HG03060 (cell line): ENCODE data around the gene ACOX1.

Source experiments
- ATAC-seq: cut with Tn5 transposase; IDR thresholded peaks from one replicate; pipeline ENCODE4 v1.9.1; 2021; ENCODE audit warnings: low read depth, moderate number of reproducible peaks; ENCODE audit not compliant: unreplicated experiment

The ACOX1 gene

GRCh38 chr17:75978938-75979704, at the start of gene ACOX1, which contains the start of gene TEN1:
Gene ACOX1, minus strand, starts transcription at chr17:75979166. Its CDS starts 93 bp downstream, at chr17:75979073.
Gene TEN1, plus strand, starts transcription at chr17:75979240. Its CDS starts 6,953 bp downstream, at chr17:75986193.
- ATAC-seq: peak; percentile 76

- no peak for ATAC-seq
Measured at GRCh38 chr17:76027159-76027839, 48.3 kb upstream of the ACOX1 start, which contains the start of gene EVPL. Gene EVPL, minus strand, starts transcription at chr17:76027306. Its CDS starts 108 bp downstream, at chr17:76027198.

GRCh38 chr17:76026714-76027158, 47.8 kb upstream of the ACOX1 start:
- no peak for ATAC-seq

GRCh38 chr17:76025294-76025693, 46.3 kb upstream of the ACOX1 start:
- ATAC-seq: no peak

GRCh38 chr17:76024353-76024752, 45.4 kb upstream of the ACOX1 start:
- no peak for ATAC-seq

- ATAC-seq: no peak
Measured at GRCh38 chr17:76023900-76024237, 44.9 kb upstream of the ACOX1 start.

GRCh38 chr17:76022973-76023899, 44.3 kb upstream of the ACOX1 start:
- no peak for ATAC-seq

GRCh38 chr17:76022285-76022684, 43.3 kb upstream of the ACOX1 start:
- ATAC-seq: no peak

- no peak for ATAC-seq
Measured at GRCh38 chr17:76019833-76020467, 41.0 kb upstream of the ACOX1 start.

GRCh38 chr17:76018801-76019200, 39.8 kb upstream of the ACOX1 start:
- no peak for ATAC-seq

GRCh38 chr17:76018340-76018680, 39.3 kb upstream of the ACOX1 start:
- ATAC-seq: no peak

- no peak for ATAC-seq
Measured at GRCh38 chr17:76017481-76018339, 38.7 kb upstream of the ACOX1 start.

- ATAC-seq: no peak
Measured at GRCh38 chr17:76014925-76015261, 35.9 kb upstream of the ACOX1 start.

- no peak for ATAC-seq
Measured at GRCh38 chr17:76014100-76014924, 35.3 kb upstream of the ACOX1 start.

- no peak for ATAC-seq
Measured at GRCh38 chr17:76013377-76013932, 34.5 kb upstream of the ACOX1 start.

GRCh38 chr17:76011951-76012350, 33.0 kb upstream of the ACOX1 start:
- no peak for ATAC-seq

- no peak for ATAC-seq
Measured at GRCh38 chr17:76009969-76010661, 31.1 kb upstream of the ACOX1 start.

- no peak for ATAC-seq
Measured at GRCh38 chr17:76009447-76009846, 30.5 kb upstream of the ACOX1 start.
